ENCODE results near the gene SHISAL2B. TPM values are rescaled to one million over a fixed set of nuclear protein-coding genes. Genes with fewer than 3 reads are reported as not detected.

SHISAL2B gene
- polyA plus RNA-seq (2011; rRNA removed) (not detected in 2 replicates), polyA plus RNA-seq (2017; fragmentation: RNase III; extraction: RNeasy Plus Mini Kit Qiagen cat#74134 plus additional on column Dnase treatment) (not detected in 3 replicates), polyA minus RNA-seq (2011; rRNA and poly(A)+ RNA removed) (not detected in 2 replicates)
- not detected in 2 replicates for polyA plus RNA-seq (2012; cell fraction: cytosol; rRNA removed)
- not detected in 2 replicates for polyA plus RNA-seq (2012; cell fraction: nucleus; rRNA removed)

DNA sequence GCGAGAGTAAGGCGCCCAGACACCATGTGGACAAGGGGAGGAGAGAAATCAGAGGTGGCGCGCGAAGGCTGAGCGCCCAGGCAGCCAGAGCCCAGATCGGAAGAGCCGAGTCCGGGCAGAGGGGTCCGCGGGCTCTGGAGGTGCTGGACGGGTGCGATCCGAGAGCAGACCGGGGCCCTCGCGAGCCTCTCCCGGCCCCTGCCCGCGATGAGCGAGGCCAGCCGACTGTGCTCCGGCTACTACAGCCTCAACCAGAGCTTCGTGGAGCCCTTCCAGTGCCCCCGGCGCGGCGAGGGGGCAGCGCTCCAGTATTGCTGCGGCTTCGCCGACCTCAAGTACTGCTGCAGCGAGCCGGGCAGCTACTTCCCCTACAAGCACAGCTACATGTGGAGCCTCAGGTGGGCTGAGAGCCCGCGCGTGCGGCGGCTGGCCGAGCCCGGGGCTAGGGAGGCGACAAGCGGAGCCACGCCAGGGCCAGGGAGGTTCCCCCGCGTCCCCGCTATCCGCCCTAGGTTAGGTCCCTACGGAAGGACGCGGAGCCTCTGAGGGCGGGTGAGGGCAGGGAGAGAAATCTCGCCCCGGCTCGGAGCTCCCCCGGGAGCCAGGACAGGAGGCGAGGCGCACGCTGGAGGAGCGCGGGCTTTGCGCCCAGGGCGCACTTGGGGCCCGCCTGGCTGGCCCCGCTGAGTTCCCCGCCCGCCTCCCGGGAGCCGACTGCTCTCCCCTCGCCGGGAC lies at the start of gene SHISAL2B:
SHISAL2B (plus strand) TSS at position 87 of the 735 bp plus-strand sequence; CDS start at position 208, 121 bp downstream.
- FAIRE-seq (no peak), ATAC-seq (peak; percentile 71 to 85), DNase-seq (ENCODE audit: low read depth in 1 of 2, low spot score in 1 of 2) (peak; percentile 22 to 30)
- ChIA-PET POLR2A (no interaction called here), CTCF (no interaction called here)
- H3K27ac ChIP-seq, result peak within 1 kb of the TSS in 1 of 2 experiments; percentile 45; a peak in 1 of 6 replicates
- H3K9me3 ChIP-seq, result no peaks in the 10 kb centered on the region
- TF ChIP-seq NPAS2 (CRISPR knock-in tag; IDR thresholded peaks at IDR 0.05; ENCODE audit: borderline replicate concordance) (no peak), FOSB (CRISPR knock-in tag; IDR thresholded peaks at IDR 0.05) (no peak), HDAC2 (IDR thresholded peaks at IDR 0.05) (peak; percentile 71; the same call in 1 of the 2 replicates), HOXA7 (CRISPR knock-in tag; IDR thresholded peaks at IDR 0.05) (no peak), CBX2 (IDR thresholded peaks at IDR 0.05; ENCODE audit: borderline replicate concordance, low read depth) (no peak)
- TF ChIP-seq, protein P1, sequence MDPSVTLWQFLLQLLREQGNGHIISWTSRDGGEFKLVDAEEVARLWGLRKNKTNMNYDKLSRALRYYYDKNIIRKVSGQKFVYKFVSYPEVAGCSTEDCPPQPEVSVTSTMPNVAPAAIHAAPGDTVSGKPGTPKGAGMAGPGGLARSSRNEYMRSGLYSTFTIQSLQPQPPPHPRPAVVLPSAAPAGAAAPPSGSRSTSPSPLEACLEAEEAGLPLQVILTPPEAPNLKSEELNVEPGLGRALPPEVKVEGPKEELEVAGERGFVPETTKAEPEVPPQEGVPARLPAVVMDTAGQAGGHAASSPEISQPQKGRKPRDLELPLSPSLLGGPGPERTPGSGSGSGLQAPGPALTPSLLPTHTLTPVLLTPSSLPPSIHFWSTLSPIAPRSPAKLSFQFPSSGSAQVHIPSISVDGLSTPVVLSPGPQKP (IDR thresholded peaks at IDR 0.05; ENCODE audit: low read depth, low read length), result no peak
- 6% methylated on average over 30 of the region's 71 CpGs for whole genome bisulfite sequencing (ENCODE audit: missing lambda C conversion rate)
- no peaks in the 10 kb centered on the region for H3K4me1 ChIP-seq
- H3K4me3 ChIP-seq, result peak within 1 kb of the TSS; percentile 43
- peak within 1 kb of the TSS; percentile 96 for H3K4me2 ChIP-seq

DNA sequence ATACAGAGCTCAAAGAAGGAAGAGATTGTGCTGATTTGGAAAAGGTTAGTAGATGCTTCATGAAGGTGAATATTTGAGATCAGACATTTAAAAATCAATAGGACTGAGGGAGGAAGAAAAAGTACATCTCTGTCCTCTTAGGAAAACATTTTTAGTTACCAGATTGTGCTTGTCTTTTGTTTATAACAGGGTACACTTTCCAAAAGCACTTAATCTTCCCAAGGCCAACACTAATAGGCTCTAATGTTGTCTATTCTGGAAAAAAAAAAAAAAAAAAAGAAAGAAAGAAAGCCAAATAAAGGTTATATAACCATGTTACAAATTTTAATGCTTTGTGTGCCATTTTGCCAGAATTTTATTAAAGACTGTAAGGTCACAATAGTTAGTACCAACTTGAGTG lies 45.5 kb upstream of the SHISAL2B start:
- ChIA-PET POLR2A (no interaction called here), CTCF (interaction anchor here (1.5 to 2.2 kb wide), 2 partner anchors 9 to 139 kb away, joined by 5 to 13 read pairs; no protein-coding TSS in a partner anchor)
- no peak overlapping the region for H3K4me2 ChIP-seq
- FAIRE-seq, result no peak
- ATAC-seq, result no peak
- H3K4me1 ChIP-seq, result no peaks in the 10 kb centered on the region
- no peak overlapping the region for H3K4me3 ChIP-seq
- DNase-seq (ENCODE audit: low read depth in 1 of 2, low spot score in 1 of 2), result no peak
- H3K27ac ChIP-seq, result no peak overlapping the region
- no peak for TF ChIP-seq CHD2 (IDR thresholded peaks at IDR 0.05; ENCODE audit: low read length, partially characterized antibody)
- no peak for TF ChIP-seq TP53 (CRISPR knock-in tag; IDR thresholded peaks at IDR 0.05)
- TF ChIP-seq, protein P2, sequence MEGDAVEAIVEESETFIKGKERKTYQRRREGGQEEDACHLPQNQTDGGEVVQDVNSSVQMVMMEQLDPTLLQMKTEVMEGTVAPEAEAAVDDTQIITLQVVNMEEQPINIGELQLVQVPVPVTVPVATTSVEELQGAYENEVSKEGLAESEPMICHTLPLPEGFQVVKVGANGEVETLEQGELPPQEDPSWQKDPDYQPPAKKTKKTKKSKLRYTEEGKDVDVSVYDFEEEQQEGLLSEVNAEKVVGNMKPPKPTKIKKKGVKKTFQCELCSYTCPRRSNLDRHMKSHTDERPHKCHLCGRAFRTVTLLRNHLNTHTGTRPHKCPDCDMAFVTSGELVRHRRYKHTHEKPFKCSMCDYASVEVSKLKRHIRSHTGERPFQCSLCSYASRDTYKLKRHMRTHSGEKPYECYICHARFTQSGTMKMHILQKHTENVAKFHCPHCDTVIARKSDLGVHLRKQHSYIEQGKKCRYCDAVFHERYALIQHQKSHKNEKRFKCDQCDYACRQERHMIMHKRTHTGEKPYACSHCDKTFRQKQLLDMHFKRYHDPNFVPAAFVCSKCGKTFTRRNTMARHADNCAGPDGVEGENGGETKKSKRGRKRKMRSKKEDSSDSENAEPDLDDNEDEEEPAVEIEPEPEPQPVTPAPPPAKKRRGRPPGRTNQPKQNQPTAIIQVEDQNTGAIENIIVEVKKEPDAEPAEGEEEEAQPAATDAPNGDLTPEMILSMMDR (IDR thresholded peaks at IDR 0.05), result no peak
- TF ChIP-seq RARB (CRISPR knock-in tag; IDR thresholded peaks at IDR 0.05), result no peak
- TF ChIP-seq, protein P3, sequence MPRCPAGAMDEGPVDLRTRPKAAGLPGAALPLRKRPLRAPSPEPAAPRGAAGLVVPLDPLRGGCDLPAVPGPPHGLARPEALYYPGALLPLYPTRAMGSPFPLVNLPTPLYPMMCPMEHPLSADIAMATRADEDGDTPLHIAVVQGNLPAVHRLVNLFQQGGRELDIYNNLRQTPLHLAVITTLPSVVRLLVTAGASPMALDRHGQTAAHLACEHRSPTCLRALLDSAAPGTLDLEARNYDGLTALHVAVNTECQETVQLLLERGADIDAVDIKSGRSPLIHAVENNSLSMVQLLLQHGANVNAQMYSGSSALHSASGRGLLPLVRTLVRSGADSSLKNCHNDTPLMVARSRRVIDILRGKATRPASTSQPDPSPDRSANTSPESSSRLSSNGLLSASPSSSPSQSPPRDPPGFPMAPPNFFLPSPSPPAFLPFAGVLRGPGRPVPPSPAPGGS (IDR thresholded peaks at IDR 0.05), result no peak
- no peak for TF ChIP-seq GATA3 (IDR thresholded peaks at IDR 0.05; ENCODE audit: borderline replicate concordance)
- TF ChIP-seq JUN (IDR thresholded peaks at IDR 0.05), result no peak
- TF ChIP-seq HOXA7 (CRISPR knock-in tag; IDR thresholded peaks at IDR 0.05), result no peak
- TF ChIP-seq SREBF2 (IDR thresholded peaks at IDR 0.05), result no peak
- no peaks in the 10 kb centered on the region for H3K9me3 ChIP-seq

DNA sequence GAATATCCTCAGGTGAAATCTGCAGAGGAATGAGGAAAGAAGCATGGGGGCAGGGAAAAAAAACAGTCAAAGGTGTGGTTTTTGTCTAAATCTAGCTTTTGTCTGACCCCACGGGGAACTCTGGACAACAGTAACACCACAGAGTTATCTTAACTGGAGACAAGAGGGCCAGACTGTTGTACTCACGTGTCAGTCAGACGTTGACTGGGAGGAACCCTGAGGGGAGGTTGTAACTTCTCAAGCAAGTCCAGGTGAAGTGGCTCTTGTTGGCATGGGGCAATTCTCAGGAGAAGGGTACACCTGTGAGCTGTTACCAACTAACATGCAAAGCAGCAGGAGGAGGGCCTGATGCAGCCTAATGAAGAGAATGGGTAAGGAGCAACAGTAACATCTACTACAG lies 44.1 kb upstream of the SHISAL2B start:
- no peak overlapping the region for H3K4me2 ChIP-seq
- TF ChIP-seq RARB (CRISPR knock-in tag; IDR thresholded peaks at IDR 0.05) (no peak), NPAS2 (CRISPR knock-in tag; IDR thresholded peaks at IDR 0.05; ENCODE audit: borderline replicate concordance) (no peak), RCOR1 (IDR thresholded peaks at IDR 0.05; ENCODE audit: low read depth, low read length) (no peak)
- TF ChIP-seq, protein P4, sequence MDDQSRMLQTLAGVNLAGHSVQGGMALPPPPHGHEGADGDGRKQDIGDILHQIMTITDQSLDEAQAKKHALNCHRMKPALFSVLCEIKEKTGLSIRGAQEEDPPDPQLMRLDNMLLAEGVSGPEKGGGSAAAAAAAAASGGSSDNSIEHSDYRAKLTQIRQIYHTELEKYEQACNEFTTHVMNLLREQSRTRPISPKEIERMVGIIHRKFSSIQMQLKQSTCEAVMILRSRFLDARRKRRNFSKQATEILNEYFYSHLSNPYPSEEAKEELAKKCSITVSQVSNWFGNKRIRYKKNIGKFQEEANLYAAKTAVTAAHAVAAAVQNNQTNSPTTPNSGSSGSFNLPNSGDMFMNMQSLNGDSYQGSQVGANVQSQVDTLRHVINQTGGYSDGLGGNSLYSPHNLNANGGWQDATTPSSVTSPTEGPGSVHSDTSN (IDR thresholded peaks at IDR 0.05), result no peak
- TF ChIP-seq, protein P5, sequence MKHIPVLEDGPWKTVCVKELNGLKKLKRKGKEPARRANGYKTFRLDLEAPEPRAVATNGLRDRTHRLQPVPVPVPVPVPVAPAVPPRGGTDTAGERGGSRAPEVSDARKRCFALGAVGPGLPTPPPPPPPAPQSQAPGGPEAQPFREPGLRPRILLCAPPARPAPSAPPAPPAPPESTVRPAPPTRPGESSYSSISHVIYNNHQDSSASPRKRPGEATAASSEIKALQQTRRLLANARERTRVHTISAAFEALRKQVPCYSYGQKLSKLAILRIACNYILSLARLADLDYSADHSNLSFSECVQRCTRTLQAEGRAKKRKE (CRISPR knock-in tag; IDR thresholded peaks at IDR 0.05; ENCODE audit: low read depth), result no peak
- no peak for ATAC-seq
- CTCF ChIA-PET, result interaction anchor here (1.2 to 1.5 kb wide), 2 partner anchors 10 to 138 kb away, joined by 4 to 5 read pairs; no protein-coding TSS in a partner anchor
- no peaks in the 10 kb centered on the region for H3K9me3 ChIP-seq
- 27% methylated on average over 3 of the region's 3 CpGs for WGBS (ENCODE audit: missing lambda C conversion rate)
- no peak for FAIRE-seq
- DNase-seq (ENCODE audit: low read depth in 1 of 2, low spot score in 1 of 2), result no peak
- no peak overlapping the region for H3K4me3 ChIP-seq
- H3K27ac ChIP-seq, result no peak overlapping the region
- POLR2A ChIA-PET, result no interaction called here
- H3K4me1 ChIP-seq, result no peaks in the 10 kb centered on the region
